Hematopoietic multipotent progenitor cell treated with erythropoietin and hydrocortisone succinate and interleukin-3 and kit ligand, for 6 days (in vitro differentiated cells): Measurements from ENCODE around the gene SLC2A10.

Experiments used
- DNase-seq: peaks from one replicate; pipeline ENCODE4 v3.0.0-alpha.2; 2015

SLC2A10 gene

GRCh38 chr20:46682063-46682821, 27.2 kb upstream of the SLC2A10 start:
- peak; percentile 57 for DNase-seq

- peak; percentile 87 for DNase-seq
These were observed 26.3 kb upstream of the SLC2A10 start for GRCh38 chr20:46683011-46683667.

- no peak for DNase-seq
These were observed 25.8 kb upstream of the SLC2A10 start for GRCh38 chr20:46683668-46683938.

- peak; percentile 57 for DNase-seq
These were observed 25.3 kb upstream of the SLC2A10 start for GRCh38 chr20:46683939-46684750.

GRCh38 chr20:46688151-46689081, 21.0 kb upstream of the SLC2A10 start:
- DNase-seq: no peak

- peak; percentile 100 for DNase-seq
These were observed 20.2 kb upstream of the SLC2A10 start, which contains the start of gene TP53RK for GRCh38 chr20:46689082-46689753. TSS of gene TP53RK (minus strand) at chr20:46689444. CDS start at chr20:46689414, 30 bp downstream.

- no peak for DNase-seq
These were observed 19.7 kb upstream of the SLC2A10 start for GRCh38 chr20:46689754-46690085.

- peak; percentile 87 for DNase-seq
These were observed 19.0 kb upstream of the SLC2A10 start for GRCh38 chr20:46690219-46691106.

GRCh38 chr20:46691196-46691595, 18.3 kb upstream of the SLC2A10 start:
- DNase-seq: peak; percentile 73

- peak; percentile 93 for DNase-seq
These were observed 15.0 kb upstream of the SLC2A10 start for GRCh38 chr20:46694484-46694883.

GRCh38 chr20:46695892-46696291, 13.6 kb upstream of the SLC2A10 start:
- DNase-seq: no peak

GRCh38 chr20:46696791-46697279, 12.6 kb upstream of the SLC2A10 start:
- DNase-seq: no peak

GRCh38 chr20:46698788-46699187, 10.7 kb upstream of the SLC2A10 start:
- DNase-seq: no peak

- peak; percentile 74 for DNase-seq
These were observed 9.6 kb upstream of the SLC2A10 start for GRCh38 chr20:46699651-46700359.

- DNase-seq: no peak
These were observed 9.0 kb upstream of the SLC2A10 start for GRCh38 chr20:46700481-46700880.

- DNase-seq: no peak
These were observed 8.4 kb upstream of the SLC2A10 start for GRCh38 chr20:46701057-46701456.

- no peak for DNase-seq
These were observed 7.9 kb upstream of the SLC2A10 start for GRCh38 chr20:46701556-46701955.

GRCh38 chr20:46701986-46702385, 7.5 kb upstream of the SLC2A10 start:
- no peak for DNase-seq

GRCh38 chr20:46702447-46703203, 6.8 kb upstream of the SLC2A10 start:
- DNase-seq: no peak
